NCI-H146 treated with DMSO at 0.1 percent for 48 hours (cell line): ENCODE results near the gene TOGARAM1.
"Not testable (repeated sequence)": the region's sequence is repeated elsewhere in the genome, so short reads cannot be mapped to it uniquely, and the experiment has no call there.

Source experiments
- DNase-seq: peaks from one replicate; lab custom pipeline; 2025; ENCODE audit not compliant: unreplicated experiment; lab: John Stamatoyannopoulos, UW

The TOGARAM1 gene

GRCh38 chr14:45038256-45038655, 76.3 kb downstream of the TOGARAM1 start:
- no peak for DNase-seq

- no peak for DNase-seq
These were observed 76.9 kb downstream of the TOGARAM1 start for GRCh38 chr14:45038865-45039264.

GRCh38 chr14:45039390-45039789, 77.4 kb downstream of the TOGARAM1 start:
- no peak for DNase-seq

GRCh38 chr14:45041641-45042040, 79.7 kb downstream of the TOGARAM1 start:
- no peak for DNase-seq

GRCh38 chr14:45044638-45045037, 82.6 kb downstream of the TOGARAM1 start:
- no peak for DNase-seq

GRCh38 chr14:45048385-45048784, 86.4 kb downstream of the TOGARAM1 start:
- no peak for DNase-seq

GRCh38 chr14:45051180-45051579, 89.2 kb downstream of the TOGARAM1 start:
- no peak for DNase-seq

GRCh38 chr14:45051896-45052295, 89.9 kb downstream of the TOGARAM1 start:
- DNase-seq: no peak

GRCh38 chr14:45057349-45057748, 95.4 kb downstream of the TOGARAM1 start:
- no peak for DNase-seq

GRCh38 chr14:45057881-45058364, 95.9 kb downstream of the TOGARAM1 start:
- no peak for DNase-seq

GRCh38 chr14:45060551-45060950, 98.6 kb downstream of the TOGARAM1 start:
- DNase-seq: no peak

GRCh38 chr14:45065540-45065939, 103.5 kb downstream of the TOGARAM1 start:
- DNase-seq: no peak

GRCh38 chr14:45065956-45066355, 104.0 kb downstream of the TOGARAM1 start:
- DNase-seq: no peak

- no peak for DNase-seq
These were observed 104.7 kb downstream of the TOGARAM1 start for GRCh38 chr14:45066667-45067066.

- DNase-seq: no peak
These were observed 106.4 kb downstream of the TOGARAM1 start for GRCh38 chr14:45068396-45068795.

GRCh38 chr14:45070215-45070614, 108.2 kb downstream of the TOGARAM1 start:
- no peak for DNase-seq

GRCh38 chr14:45072126-45072525, 110.1 kb downstream of the TOGARAM1 start:
- no peak for DNase-seq

- no peak for DNase-seq
These were observed 111.4 kb downstream of the TOGARAM1 start for GRCh38 chr14:45073231-45073879.

GRCh38 chr14:45078323-45078722, 116.3 kb downstream of the TOGARAM1 start:
- DNase-seq: no peak

GRCh38 chr14:45080416-45080968, 118.5 kb downstream of the TOGARAM1 start:
- not testable (repeated sequence) for DNase-seq

GRCh38 chr14:45081096-45081495, 119.1 kb downstream of the TOGARAM1 start:
- DNase-seq: not testable (repeated sequence)

GRCh38 chr14:45082420-45082819, 120.4 kb downstream of the TOGARAM1 start:
- DNase-seq: no peak

GRCh38 chr14:45083617-45083975, 121.6 kb downstream of the TOGARAM1 start:
- DNase-seq: no peak
